NCI-H748 (cell line): ENCODE measurements around the gene FOXJ3.

Experiments
- DNase-seq: peaks from one replicate; lab custom pipeline; 2025; ENCODE audit not compliant: unreplicated experiment; lab: John Stamatoyannopoulos, UW

Gene FOXJ3

DNA sequence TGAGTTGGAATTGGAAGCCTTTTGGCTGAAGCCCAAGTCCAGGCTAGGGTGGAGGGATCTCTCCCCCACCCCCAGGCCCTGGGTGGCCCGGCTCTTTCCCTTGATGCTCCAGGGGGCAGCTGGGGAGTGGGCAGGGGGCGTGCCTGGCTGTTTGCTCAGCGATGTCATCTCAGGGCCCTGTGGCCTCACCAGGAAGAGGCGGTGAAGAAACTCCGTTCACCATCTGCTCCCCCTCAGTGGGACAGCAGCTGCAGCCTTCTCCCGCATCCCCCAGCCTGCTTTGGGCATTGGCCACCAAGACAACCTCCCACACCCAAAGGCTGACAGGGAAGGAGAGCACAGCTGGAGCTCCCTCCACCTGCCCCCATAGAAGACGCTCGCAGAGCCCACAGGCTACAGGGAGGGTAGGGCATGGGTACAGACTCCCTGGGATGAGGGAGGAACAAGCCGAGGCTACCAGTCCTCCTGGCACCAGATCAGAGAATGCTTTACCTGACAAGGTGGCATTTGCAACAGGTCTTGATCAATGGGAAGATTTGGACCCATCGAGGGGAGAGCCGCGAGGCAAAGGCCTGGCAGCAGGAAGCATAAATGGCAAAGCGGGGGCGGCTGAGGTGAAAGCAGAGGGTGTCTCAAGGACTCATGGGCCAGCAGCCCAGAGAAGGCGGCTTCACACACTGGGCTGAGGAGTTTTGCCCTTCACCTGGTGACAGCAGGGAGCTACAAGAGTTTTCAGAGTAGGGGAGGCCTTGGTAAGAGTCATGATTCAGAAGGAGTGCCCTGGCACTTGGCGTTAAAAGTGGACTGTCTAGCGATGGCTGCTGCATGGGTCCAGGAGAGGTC is 164.0 kb downstream of the FOXJ3 start:
- DNase-seq, result peak; percentile 79

DNA sequence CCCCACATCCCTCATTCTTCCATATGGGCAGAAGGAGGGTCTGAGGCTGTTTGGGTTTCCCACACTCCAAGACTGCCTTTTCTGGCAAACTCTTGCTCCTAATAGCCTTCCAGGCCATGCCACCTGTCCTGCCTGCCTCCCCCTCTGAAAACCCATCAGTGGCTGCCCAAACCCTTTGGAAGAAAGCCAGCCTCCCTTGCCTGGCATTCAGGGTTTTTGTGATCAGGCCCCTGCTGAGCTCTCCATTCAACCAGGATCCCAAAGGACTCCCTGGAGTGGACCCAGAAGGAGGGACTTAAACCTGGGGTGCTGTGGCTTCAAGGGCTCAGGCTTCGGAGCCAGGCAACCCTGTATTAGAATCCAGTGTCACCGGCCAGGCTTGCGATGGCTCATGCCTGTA is 166.3 kb downstream of the FOXJ3 start:
- no peak for DNase-seq

DNA sequence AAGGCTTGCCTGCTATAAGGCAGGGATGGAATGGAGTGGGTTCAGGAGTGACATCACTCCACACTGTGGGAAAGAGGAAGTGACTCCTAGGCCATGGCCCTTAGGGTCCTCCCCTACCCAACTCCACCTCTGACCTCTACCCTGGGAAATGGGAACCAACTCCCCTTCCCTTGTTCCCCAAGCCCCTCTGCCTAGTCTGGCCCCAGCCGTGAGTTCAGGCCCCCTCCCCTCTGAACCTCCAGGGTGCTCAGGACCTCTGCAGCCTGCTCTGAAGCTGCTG is 166.7 kb downstream of the FOXJ3 start:
- DNase-seq, result no peak

DNA sequence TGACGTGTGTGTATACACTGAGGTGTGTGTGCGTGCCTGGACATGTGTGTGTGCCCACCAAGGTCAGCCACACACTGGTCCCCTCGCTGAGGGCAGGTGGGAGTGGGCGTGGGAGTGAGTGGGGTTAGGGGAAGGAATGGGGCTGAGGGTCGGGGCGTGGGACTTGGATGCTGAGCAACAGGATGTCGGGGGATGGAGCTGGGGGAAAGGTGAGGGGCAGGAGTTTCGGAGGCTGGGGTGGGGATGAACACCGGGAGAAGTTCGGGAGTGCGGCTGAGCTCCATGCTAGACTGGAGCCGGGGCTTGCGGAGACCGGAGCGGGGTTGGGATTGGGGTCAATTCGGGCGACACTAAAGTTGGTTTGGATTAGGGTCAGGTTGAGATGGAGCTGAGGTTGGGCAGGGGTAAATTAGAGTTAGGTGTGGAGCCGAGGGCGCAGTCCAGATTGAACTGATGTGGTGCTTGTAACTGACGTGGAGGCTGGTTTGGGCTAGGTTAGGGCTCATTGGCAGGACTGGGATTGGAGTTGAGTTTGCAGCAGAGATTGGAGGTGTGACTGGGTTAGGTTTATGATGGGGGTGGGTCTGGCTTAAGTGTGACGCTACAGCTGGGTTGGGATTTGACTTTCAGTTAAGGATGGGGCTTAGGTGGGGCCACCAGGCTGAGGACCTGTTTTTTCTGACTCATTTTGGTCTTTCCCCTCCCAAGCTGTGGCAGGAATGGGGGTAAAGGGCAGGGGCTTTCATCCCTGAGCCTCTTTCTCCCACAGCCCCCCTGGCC is 167.2 kb downstream of the FOXJ3 start:
- no peak for DNase-seq

DNA sequence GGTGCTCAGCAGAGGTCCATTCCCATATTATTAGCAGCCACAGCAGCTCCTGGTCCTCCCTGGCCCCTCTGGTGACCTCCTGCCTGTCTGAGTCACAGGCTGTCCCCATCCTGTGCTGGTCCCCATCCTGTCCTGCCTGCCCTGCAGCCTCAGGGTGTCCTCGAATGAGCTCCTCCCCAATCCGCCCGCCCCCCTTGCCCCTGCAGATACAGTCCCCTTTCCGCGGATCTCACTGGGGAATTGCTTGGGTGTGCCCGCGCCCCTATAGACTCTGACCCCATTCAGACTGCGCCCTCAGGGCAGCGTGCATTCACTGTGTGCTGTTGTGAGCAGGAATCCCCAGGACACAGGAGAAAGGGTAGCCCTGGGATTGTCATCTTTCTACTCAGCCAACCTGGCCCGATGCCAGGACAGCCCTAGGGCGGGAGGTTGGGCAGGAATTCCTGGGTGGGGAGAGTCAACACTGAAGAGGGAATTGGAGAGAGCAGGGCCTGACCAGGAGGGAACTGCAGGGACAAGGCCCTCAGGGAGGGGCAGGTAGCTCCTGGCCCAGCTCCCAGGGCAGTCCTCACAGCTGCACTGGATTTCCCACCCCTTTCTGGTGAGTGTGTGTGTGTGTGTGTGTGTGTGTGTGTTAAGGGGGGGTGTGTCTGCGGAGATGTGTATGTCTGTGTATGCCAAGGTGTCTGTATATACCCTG is 169.4 kb downstream of the FOXJ3 start:
- peak; percentile 100 for DNase-seq

DNA sequence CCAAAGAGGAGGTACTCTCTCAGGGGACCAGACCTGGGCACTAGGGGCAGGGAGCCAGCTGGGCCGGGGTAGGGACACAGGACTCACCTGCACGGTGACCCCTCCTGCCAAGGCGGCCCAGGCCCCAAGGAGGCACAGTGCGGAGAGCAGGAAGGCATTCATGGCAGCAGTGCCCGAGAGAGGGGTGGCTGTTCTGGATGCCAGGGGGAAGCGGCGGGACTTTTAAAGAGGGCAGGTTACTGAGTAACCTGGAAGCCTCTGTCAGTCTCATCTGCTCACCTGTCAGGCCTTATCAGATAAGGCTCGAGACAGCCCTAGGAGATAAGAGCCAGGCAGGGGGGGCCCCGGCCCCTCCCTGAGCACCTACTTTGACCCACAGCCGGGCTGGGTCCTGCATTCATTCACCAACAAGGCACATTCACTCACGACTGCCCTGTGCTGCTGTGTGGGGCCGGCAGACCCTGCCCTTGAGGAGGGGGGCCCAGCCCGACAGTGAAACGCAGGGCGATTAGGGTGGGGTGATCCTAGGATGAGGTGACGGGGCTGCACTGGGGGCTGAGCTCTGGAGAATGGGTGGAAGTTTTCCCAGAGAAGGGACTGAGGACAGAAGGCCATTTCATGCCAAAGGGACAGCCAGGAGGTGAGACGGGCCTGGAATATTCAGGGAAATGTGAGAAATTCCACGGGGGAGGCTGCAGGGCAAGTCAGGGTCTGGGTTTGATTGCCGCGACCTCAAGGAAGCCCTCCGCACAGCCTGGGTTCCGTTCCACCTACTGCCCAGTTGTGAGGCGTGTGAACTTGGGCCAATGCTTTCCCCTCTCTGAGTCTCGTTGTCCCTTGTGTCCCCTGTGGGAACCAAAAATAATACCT is 170.2 kb downstream of the FOXJ3 start, which contains the start of gene GUCA2A:
TSS of gene GUCA2A (minus strand) at position 195 of the 870 bp plus-strand sequence. CDS start at position 162, 33 bp downstream.
- no peak for DNase-seq

DNA sequence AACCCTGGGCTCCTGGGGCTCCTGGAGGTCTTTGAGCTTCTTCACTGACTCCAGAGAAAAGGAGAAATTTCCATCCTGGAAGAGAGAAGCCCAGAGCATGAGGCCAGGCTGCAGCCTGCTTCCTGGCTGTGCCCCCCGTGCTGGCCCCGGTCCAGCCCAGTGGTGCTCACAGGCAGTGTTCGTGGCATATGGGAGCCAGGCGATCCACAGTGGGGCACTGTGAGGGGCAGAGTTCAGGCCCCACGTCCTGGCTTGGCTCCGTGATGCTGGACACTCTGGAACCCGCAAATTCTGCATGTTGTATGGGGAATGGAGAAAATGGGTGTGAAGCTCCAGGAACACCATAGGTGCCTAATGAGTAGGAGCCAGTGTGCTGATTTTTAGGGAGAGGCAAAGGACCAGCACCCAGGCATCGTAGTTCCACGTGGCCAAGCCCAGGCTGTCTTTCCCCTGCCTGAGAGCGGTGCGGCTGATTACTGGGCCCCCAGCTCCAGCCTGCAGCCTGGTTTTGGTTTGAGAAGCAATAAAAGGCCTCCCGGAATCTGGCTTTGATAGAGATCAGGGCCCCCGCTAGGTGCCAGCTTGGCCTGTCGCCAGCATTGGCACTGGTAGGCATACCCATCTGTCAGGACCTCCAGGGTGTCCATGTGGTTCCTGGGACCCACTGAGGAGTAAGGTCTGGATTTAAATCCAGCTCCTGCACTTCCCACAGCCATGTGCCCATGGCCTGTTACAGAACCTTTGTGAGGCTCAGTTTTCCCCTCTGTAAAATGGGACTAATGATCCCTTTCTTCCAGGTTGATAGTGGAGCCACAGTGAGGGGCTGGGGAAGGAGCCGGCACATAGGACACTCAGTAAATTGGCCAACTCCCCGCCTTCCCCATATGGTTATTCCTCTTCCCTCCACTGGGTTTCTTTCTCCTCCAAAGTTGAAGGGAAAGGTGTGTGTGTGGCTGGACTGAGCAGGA is 171.2 kb downstream of the FOXJ3 start:
- DNase-seq, result no peak

DNA sequence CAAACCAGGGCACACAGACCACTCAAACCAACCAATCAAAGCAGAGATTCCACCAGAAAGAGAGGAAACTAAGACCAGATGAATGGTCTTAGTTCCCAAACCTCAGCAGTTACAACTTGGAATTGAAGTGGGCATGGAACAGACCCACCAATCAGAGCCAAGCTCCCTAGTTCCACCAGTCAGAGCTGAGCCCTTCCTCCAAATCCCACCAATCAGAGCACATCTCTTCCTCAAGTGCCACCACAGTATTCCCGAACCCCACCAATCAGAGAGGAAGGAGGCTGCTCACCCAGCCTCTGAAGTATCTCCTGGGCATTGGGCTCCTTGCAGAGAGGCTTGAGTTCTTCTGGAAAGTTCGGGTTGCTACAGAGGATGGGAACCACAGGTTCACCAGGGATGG is 171.9 kb downstream of the FOXJ3 start:
- no peak for DNase-seq

DNA sequence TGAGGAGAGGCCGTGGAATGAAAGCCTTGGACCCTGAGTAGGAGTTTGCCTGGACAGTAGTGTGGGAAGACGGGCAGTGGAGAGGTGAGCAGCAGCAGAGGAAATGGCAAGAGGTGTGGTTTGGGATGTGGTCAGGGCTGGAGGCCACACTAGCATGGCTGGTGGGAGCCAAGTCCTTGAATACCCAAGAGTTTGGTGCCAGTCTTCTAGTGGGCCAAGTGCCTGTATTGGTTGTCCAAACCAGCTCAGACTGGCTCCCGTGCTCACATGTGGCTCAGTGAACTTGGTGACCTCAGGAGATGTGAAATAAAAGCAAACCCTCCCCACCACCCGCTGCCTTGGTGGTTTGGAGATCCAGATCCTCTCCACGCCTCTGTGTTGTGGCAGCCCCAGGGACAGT is 172.9 kb downstream of the FOXJ3 start:
- DNase-seq, result no peak

DNA sequence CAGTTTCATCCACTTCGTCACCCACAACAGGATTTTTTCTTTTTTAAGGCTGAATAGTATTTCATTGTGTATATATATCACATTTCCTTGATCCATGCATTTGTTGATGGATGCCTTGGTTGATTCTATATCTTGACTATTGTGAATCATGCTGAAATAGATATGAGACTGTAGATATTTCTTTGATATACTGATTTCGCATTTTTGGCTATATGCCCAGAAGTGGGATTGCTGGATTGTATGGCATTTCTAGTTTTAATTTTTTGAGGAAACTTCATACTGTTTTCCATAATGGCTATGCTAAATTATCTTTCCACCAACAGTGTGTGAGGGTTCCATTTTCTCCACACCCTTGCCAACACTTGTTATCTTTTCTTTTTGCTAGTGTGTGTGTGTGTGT is 176.8 kb downstream of the FOXJ3 start:
- no peak for DNase-seq

DNA sequence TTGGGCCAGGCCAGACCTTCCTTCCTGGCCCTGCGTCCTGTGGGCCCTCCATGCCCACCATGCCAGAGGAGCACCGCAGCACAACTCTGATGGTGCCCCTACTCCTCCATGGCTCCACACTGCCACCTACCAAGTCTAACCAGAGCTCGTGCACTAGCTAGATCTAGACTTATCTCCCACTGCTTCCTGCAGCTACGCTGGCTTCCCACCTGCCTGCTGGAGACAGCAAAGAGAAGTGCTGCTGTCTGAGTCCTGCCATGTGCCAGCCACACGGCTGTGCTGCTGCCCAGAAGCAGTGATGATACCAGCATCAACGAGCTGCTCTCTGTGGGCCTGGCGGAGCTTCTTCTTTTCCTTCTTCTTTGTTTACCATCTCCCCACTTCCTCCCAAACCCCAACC is 177.4 kb downstream of the FOXJ3 start:
- DNase-seq, result peak; percentile 81

DNA sequence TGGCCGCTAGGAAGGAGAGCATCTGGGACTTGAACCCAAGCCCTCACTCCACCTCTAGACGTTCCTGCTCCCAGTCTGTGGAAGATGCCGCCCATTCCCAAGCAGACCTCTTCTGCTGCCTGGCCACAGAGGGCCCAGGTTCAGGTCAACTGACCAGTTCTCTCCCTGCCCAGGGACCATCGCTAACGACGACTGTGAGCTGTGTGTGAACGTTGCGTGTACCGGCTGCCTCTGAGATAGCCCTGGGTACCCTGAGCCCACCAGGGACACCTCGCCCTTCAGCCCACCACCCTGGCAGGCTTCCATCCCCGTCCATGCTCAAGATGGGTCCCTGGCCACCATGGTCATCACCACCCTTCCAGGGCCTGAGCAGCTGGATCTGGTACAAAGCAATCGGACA is 179.7 kb downstream of the FOXJ3 start:
- no peak for DNase-seq

DNA sequence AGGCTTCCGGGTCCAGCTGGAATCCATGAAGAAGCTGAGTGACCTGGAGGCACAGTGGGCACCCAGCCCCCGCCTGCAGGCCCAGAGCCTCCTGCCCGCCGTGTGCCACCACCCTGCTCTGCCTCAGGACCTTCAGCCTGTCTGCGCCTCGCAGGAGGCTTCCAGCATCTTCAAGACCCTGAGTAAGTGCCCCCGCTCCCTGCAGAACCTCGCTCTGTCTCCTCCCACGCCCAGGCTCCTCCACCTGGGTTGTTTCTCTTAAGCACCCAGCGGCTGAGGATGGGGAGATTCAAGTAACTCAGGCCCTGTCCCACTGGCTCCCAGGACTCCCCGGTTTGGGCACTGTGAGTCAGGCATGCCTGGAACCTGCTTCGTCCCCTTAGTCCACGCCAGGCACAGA is 180.3 kb downstream of the FOXJ3 start:
- no peak for DNase-seq

DNA sequence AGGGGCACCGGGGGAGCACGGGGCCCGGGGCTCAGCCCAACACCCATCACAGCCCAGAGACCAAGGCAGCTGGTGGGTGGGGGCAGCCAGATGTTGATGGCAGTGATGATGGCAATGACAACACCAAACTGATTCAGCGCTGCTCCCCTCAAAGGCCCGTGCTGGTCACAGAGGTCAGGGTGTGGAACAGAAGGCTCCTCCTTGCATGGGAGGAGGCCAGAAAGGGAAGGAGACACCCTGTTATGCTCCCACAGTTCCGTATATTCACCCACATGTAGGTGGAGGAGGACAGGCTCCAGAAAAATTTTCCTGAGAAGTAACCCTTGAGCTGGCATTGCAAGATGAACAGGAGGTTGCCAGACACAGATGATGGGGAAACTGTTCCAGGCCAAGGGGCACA is 181.4 kb downstream of the FOXJ3 start:
- DNase-seq, result no peak

DNA sequence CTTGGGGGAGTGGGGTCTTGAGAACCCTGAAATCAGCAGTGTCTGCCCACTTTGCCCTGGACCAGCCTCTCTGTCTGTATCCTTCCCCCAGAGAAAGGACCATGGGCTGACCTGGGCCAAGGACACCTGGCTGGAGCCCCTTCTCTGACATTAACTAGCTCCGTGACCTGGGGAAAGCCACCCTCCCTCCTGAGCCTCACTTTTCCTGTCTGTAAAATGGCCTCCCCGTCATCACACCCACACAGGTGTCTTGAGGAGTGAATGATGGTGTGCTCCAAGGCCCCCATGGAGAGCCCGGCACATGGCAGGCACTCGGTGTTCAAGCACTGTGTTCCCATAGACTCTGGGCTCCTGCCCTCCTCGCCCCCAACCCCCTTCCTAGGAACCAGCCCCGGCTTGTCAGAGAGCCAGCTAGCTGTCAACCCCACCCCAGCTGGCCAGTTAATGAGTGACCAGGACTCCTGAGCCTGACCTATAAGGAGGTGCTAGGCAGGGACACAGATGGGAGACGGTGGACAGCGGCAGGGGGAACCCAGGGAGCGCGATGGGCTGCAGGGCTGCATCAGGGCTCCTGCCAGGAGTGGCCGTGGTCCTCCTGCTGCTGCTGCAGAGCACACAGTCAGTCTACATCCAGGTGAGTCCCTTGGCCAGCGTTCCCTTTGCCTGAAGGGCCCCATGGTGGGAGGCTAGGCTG is 182.0 kb downstream of the FOXJ3 start, which contains the start of gene GUCA2B:
TSS of gene GUCA2B (plus strand) at position 504 of the 694 bp plus-strand sequence. CDS start at position 545, 41 bp downstream.
- DNase-seq, result no peak

DNA sequence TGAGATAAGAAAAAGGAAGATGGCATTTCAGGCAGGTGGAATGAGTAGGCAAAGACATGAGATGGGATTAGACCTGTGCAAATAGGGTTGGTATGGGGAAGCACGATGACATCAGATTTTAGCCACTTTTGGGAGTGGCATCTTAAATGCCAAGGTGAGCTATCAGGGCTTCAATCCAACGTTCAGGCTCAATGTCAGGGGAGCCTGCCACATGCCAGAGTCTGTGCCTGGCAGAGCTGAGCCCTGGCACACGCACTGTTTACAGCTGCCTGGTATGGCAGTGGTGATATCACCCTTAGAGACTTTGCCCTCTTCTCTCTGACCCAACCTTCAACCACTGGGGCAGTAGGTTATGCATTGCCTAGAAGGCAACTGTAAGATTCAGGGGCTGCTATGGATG is 182.9 kb downstream of the FOXJ3 start:
- DNase-seq, result no peak

DNA sequence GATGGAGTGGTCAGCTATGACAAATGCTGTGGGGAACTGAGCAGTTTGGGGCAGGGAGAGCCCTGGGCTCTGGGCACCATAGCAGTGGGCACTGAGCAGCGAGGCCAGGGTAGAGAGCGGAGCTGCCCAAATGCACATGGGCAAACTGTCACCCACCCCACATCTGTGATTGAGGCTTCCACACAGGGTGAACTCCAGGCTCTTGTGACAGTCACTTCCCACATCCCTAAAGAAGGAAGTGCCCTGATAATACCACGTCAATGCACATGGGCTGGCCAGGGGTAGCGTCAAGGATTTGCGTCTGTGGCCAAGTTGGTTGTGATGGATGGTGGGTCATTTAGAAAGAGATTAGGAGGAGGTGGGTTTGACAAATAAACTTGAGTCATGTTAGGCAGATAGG is 184.4 kb downstream of the FOXJ3 start:
- DNase-seq, result no peak

DNA sequence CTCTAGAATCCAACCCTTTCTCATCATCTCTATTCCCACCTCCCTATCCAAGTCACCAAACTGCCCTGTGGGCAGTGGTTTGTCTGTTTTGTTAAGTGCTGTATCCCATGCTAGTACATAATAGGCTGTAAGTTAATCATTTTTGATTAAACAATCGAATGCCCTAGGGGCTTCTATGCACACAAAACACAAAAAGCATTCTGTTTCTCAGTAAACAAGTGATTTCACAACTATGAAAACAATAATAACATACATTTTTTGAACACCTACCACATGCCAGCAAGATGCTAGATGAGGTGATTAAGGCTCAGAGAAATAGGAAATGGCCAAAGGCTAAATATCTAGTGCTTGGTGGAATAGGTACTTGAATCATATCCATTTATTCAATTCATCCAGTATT is 186.9 kb downstream of the FOXJ3 start:
- DNase-seq, result no peak
